DND-41 (cell line): Measurements from ENCODE around the gene PMF1.

Experiments
- ATAC-seq: fragments of 200-7000 bp; cut with Tn5 transposase; 3 replicates; pipeline ENCODE4 v1.9.1; 2021; ENCODE audit warnings: low read depth; ENCODE audit not compliant: insufficient read depth
- DNase-seq: peaks from one replicate; pipeline ENCODE4 v3.0.0-alpha.2; 2020
- H2AFZ ChIP-seq: 2 replicates; pipeline ENCODE4 v1.6.0; 2012; ENCODE audit warnings: low read depth, low read length
- H3K27ac ChIP-seq: 2 replicates; pipeline ENCODE4 v1.5.1; 2012; ENCODE audit warnings: low read length, inconsistent platforms
- H3K27me3 ChIP-seq: fragments of 200-600 bp; sonication (generic); 2 replicates; pipeline ENCODE4 v1.6.0; 2012; ENCODE audit warnings: low read length, mild to moderate bottlenecking, inconsistent platforms; ENCODE audit not compliant: insufficient read depth, poor library complexity
- H3K36me3 ChIP-seq: 2 replicates; pipeline ENCODE4 v1.5.1; 2012; ENCODE audit warnings: low read length, inconsistent platforms; ENCODE audit not compliant: insufficient read depth
- H3K4me1 ChIP-seq: 2 replicates; pipeline ENCODE4 v1.5.1; 2012; ENCODE audit warnings: mild to moderate bottlenecking, low read length; ENCODE audit not compliant: insufficient read depth
- H3K4me2 ChIP-seq: 2 replicates; pipeline ENCODE4 v1.6.0; 2012; ENCODE audit warnings: mild to moderate bottlenecking, moderate library complexity, low read length, inconsistent platforms; ENCODE audit not compliant: insufficient read depth
- H3K4me3 ChIP-seq, 2 experiments: fragments of 200-600 bp in 1 of 2; shearing (Covaris generic) in 1 of 2; 2 replicates each; pipeline ENCODE4 v1.5.1; 2012 to 2016; ENCODE audit warnings: inconsistent platforms in 2 of 2, low read length in 2 of 2, mild to moderate bottlenecking in 2 of 2, low read depth in 1 of 2, moderate library complexity in 1 of 2
- H3K79me2 ChIP-seq: 2 replicates; pipeline ENCODE4 v1.6.0; 2012; ENCODE audit warnings: low read length, inconsistent platforms; ENCODE audit not compliant: insufficient read depth
- H3K9ac ChIP-seq: 2 replicates; pipeline ENCODE4 v1.6.0; 2012; ENCODE audit warnings: low read depth, mild to moderate bottlenecking, inconsistent platforms, low read length, moderate library complexity
- H3K9me3 ChIP-seq: 2 replicates; pipeline ENCODE4 v1.5.1; 2012; ENCODE audit warnings: low read length, moderate library complexity, mild to moderate bottlenecking, inconsistent platforms; ENCODE audit not compliant: insufficient read depth, severe bottlenecking
- H4K20me1 ChIP-seq: 2 replicates; pipeline ENCODE4 v1.6.0; 2012; ENCODE audit warnings: low read length; ENCODE audit not compliant: insufficient read depth
- CTCF ChIP-seq: IDR thresholded peaks from 2 replicates; pipeline ENCODE4 v1.5.1; 2012; ENCODE audit warnings: borderline replicate concordance, low read length, moderate library complexity, mild to moderate bottlenecking; ENCODE audit not compliant: poor library complexity, severe bottlenecking; ENCODE audit errors: extremely low read depth
- EZH2 ChIP-seq: IDR thresholded peaks from 3 replicates; pipeline ENCODE4 v1.6.1; 2012; ENCODE audit warnings: borderline replicate concordance, low read depth, mild to moderate bottlenecking, moderate library complexity, low read length, inconsistent platforms; ENCODE audit not compliant: severe bottlenecking

The PMF1 gene

DNA sequence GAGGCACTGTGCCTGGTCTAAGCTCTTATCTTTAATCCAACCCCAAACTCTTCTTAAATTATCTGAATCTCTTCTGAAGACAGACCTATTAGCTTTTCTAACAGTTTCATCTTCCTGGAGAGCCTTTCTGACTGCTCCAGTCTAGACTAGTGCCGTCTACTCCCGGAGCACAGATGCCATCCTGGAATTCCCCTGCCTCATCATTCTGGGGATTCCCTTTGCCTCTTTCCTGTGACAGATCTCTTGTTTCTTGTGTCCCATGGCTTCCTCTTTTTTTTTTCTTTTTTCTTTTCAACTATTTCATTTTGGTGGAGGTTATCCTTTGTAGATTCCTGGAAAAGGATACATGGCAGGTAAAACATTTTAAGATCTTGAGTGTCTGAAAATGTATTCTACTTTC is 47.7 kb upstream of the PMF1 start:
- TF ChIP-seq CTCF (no peak), EZH2 (no peak)
- DNase-seq (no peak), ATAC-seq (no peak)
- Histone ChIP-seq H3K79me2 (no peaks in the 10 kb centered on the region), H3K9me3 (no peaks in the 10 kb centered on the region), H3K27ac (no peak overlapping the region), H3K27me3 (peaks cover 2% of the 10 kb centered on the region), H3K4me3 (no peak overlapping the region), H3K4me1 (no peaks in the 10 kb centered on the region), H2AFZ (no peak overlapping the region), H3K9ac (no peak overlapping the region), H3K36me3 (no peaks in the 10 kb centered on the region), H4K20me1 (no peaks in the 10 kb centered on the region), H3K4me2 (no peak overlapping the region)

- Histone ChIP-seq H3K4me2 (no peak overlapping the region), H3K27me3 (peaks cover 2% of the 10 kb centered on the region), H3K79me2 (no peaks in the 10 kb centered on the region), H3K9ac (no peak overlapping the region), H3K36me3 (no peaks in the 10 kb centered on the region), H3K4me3 (no peak overlapping the region), H2AFZ (no peak overlapping the region), H4K20me1 (no peaks in the 10 kb centered on the region), H3K9me3 (no peaks in the 10 kb centered on the region), H3K27ac (no peak overlapping the region), H3K4me1 (no peaks in the 10 kb centered on the region)
- DNase-seq, result no peak
- ATAC-seq, result no peak
- no peak for TF ChIP-seq EZH2
- TF ChIP-seq CTCF, result no peak
Observed at GRCh38 chr1:156167536-156167935, 45.3 kb upstream of the PMF1 start.

GRCh38 chr1:156172696-156173470 is 39.9 kb upstream of the PMF1 start:
- Histone ChIP-seq H4K20me1 (no peaks in the 10 kb centered on the region), H3K27me3 (peaks cover 5% of the 10 kb centered on the region), H2AFZ (no peak overlapping the region), H3K9me3 (no peaks in the 10 kb centered on the region), H3K9ac (no peak overlapping the region), H3K4me1 (no peaks in the 10 kb centered on the region), H3K4me3 (no peak overlapping the region), H3K4me2 (no peak overlapping the region), H3K79me2 (no peaks in the 10 kb centered on the region), H3K27ac (no peak overlapping the region), H3K36me3 (no peaks in the 10 kb centered on the region)
- ATAC-seq (0 out of 3 replicates have a peak, but pooled peaks have one; percentile 22), DNase-seq (no peak)
- TF ChIP-seq CTCF, result no peak
- TF ChIP-seq EZH2, result no peak
